ENCODE measurements around the gene ESF1.
A peak's percentile ranks its signal among the peaks of the same experiment; 100 is the strongest.

Gene ESF1, protein sequence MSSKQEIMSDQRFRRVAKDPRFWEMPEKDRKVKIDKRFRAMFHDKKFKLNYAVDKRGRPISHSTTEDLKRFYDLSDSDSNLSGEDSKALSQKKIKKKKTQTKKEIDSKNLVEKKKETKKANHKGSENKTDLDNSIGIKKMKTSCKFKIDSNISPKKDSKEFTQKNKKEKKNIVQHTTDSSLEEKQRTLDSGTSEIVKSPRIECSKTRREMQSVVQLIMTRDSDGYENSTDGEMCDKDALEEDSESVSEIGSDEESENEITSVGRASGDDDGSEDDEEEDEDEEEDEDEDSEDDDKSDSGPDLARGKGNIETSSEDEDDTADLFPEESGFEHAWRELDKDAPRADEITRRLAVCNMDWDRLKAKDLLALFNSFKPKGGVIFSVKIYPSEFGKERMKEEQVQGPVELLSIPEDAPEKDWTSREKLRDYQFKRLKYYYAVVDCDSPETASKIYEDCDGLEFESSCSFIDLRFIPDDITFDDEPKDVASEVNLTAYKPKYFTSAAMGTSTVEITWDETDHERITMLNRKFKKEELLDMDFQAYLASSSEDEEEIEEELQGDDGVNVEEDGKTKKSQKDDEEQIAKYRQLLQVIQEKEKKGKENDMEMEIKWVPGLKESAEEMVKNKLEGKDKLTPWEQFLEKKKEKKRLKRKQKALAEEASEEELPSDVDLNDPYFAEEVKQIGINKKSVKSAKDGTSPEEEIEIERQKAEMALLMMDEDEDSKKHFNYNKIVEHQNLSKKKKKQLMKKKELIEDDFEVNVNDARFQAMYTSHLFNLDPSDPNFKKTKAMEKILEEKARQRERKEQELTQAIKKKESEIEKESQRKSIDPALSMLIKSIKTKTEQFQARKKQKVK

DNA sequence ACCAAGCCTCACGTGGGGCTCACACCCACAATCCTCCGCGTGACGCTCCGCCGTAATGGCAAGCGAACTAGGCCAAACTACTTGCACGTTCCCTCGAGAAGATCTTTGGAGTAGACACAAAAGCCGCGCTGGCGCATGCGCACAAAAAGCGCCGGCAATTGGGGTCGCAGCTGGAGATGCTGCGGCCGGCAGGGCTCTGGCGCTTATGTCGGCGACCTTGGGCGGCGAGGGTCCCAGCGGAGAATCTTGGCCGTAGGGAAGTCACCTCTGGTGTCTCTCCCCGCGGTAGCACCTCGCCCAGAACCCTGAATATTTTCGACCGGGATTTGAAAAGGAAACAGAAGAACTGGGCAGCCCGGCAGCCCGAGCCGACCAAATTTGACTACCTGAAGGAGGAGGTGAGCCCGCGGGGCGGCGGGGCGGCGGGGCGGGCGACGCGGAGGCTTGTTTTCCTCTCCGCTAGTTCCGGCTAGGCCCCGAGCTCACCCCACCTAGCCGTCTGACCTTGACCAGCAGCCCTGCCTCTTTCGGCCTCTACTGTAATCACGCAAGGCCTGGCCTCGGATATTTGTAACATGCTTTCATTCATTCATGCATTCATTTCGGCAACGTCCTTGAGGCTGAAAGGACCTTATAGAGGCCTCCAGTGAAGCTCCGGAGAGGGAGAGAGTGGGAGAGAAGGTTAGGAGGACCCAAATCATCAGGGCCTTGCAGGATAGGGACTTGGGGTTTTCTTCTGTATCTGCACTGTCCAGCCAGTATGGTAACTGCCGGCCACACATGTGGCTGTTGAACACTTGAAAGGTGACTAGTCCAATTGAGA is at the start of gene ESF1, which contains the start of gene NDUFAF5:
ESF1 (minus strand) TSS at position 27 of the 823 bp plus-strand sequence. CDS start 1,779 bp downstream, outside the sequence.
NDUFAF5 (plus strand) TSS at position 136 of the 823 bp plus-strand sequence; CDS start at position 177, 41 bp downstream.
- peak; percentile 81 for DNase-seq (ENCODE audit: low read depth)

DNA sequence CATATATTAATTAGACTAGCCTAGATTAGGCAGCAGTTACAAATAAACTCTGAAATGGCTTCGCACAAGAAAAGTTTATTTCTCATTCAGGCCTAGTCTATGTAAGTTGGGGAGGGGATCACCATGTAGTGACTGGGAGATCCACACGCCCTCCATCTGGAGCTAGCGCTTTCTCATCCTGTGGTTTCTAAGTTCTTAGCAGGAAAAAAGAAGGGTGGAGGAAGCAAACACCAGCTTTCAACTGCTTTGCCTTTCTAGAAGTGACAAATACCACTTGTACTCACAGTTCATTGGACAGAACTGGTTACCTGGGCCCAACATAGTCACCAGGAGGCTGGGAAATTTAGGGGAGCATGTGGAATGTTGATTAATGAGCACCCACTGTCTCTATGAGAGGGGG is 46.8 kb upstream of the ESF1 start:
- DNase-seq (ENCODE audit: low read depth), result no peak

DNA sequence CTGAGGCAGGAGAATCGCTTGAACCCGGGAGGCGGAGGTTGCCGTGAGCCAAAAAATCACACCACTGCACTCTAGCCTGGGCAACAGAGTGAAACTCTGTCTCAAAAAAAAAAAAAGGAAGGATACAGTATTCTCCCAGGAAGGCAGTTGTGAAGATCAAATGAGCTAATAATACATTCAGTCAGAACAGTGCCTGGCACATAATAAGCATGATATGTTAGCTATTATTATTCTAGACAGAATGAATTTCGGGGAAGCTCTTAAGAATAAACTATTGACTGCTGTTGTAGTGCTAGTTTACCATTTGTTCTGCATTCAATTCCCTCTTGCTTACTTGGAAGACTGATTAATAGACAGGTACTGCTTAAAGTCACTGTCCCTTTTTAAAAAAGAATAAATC is 40.7 kb upstream of the ESF1 start:
- no peak for DNase-seq (ENCODE audit: low read depth)

DNA sequence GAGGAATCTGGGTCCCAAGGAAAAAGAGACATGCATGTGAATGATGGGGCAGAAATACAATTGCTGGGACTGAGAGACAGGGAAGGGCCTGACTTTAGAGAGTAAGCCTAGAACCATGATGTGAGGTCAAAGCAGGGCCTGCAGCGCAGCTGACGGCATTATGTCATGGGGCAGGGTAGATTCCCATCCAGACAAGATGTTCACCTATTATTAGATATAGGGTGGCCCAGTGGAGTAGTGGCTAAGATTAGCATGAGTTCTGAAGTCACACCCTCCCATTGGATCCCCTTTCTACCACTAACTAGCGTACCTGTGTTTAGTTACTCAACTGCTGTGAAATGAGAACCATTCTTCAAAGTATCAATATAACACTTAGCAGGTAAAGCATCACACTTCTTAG is 39.7 kb upstream of the ESF1 start:
- no peak for DNase-seq (ENCODE audit: low read depth)

DNA sequence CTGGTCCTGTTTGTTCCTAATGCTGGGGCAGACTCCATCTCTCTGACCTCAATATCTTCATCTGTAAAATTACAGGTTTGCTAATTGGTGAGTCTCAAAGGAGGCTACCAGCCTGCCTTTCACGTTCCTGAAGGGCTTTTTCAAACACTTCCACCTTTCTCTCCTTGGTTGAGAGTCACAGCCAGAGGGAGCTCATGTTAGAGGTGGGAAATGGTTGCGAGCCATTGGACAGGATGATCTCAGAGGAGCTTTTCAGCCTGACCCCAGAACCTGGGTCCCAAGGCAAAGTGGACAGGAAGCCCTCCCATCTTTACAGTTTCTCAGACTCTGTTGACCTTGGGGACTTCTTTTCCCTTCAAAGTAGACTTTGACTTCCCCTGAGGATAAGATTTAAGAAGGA is 37.7 kb upstream of the ESF1 start:
- no peak for DNase-seq (ENCODE audit: low read depth)

DNA sequence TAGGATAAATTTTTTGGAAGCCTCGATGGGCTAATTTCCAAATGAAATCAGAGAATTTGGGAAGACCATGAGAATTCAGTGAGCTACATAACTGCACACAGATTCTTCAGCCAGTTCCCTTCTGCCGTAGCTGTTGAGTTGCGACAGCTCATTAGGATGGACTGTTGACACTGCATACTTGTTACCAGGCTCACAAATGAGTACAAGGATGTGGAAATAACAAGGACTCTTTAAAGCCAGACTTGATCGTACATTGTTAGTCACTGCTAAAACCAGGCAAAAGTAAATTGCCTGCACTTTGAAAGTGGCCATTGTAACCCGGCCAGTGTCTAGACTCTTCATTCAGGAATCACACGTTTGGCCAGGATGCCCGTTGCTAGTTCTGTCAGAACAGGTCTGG is 37.2 kb upstream of the ESF1 start:
- DNase-seq (ENCODE audit: low read depth), result no peak

DNA sequence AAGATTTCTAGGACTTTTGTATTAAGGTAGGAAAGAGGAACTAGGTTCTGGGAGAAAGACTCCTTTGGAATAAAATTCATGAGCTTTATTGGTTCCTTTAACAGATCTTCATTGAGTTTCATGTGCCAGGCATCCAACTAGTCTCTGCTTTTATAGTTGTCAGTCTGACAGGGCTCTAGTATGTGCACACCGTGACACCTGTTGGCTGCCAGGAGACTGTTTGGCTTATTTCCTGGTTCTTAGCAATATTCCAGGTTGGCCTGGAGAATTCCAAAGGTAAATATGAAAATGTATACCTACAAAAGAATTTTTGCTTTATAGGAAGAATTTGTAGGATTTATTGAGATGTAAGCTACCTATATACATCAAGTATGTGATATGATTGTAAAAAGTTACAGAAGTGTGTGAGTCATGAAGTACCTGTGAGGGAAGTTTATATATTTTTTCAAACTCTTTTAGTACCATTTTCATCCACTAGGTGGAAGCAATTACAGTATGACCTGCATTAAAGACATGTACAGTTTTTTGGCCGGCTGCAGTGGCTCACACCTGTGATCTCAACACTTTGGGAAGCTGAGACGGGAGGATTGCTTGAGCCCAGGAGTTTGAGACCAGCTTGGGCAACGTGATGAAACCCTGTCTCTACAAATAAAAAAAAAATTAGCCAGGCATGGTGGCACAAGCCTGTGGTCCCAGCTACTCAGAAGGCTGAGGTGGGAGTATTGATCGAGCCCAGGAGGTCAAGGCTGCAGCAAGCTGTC is 35.3 kb upstream of the ESF1 start:
- DNase-seq (ENCODE audit: low read depth), result no peak

DNA sequence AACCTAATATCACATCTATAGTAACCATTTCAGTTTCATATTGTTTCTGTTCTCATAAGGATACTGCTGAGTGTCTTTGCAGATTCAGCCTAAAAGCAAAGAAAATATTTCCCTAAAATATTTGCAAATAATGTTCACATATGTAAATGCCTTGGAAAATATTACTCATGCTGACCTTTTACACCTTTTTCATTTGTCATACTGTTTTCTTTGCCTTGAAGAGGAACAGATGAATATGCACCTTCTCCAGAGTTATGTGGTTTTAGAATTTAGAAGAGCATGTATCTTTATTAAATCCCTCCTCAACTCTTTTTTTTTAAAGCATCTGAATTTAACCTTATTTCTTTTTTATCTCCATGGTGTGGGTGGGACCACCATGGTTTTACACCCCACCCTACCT is 32.6 kb upstream of the ESF1 start:
- DNase-seq (ENCODE audit: low read depth), result no peak

DNA sequence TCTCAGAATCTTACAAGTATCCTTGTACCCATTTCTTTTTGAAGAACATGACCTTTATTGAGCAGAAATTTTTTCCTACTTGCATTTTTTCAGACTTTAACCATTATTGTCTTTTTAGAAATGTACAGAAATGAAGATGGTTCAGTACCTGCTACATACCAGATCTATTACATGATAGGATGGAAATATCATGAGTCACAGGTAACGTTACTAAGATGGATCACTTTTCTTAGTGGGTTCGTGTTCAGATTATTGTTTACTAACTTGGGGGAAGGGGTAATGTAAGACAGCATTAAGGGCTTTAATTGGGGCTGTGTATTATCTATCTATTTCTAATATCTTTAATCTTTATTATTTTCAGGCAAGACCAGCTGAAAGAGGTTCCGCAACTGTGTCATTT is 32.0 kb upstream of the ESF1 start:
- no peak for DNase-seq (ENCODE audit: low read depth)

DNA sequence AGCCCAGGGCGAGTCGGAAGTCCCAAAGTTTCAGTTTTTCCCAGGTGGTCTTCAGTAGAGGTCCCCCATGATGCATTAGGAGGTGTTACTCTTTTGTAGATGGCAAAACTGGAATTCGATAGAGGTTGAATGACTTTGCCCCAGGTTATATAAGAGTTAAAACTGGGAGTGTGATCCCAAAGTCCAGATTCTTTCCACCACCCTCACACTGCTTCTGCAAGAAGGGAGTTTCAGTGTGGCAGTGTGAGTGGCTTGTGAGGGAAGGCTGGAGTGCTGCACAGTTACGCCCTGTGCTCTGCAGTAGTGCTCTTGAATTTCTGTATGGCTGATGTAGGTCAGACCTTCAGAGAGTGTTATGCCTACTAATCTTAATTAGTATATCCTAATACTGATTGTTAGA is 30.0 kb upstream of the ESF1 start:
- DNase-seq (ENCODE audit: low read depth), result no peak

DNA sequence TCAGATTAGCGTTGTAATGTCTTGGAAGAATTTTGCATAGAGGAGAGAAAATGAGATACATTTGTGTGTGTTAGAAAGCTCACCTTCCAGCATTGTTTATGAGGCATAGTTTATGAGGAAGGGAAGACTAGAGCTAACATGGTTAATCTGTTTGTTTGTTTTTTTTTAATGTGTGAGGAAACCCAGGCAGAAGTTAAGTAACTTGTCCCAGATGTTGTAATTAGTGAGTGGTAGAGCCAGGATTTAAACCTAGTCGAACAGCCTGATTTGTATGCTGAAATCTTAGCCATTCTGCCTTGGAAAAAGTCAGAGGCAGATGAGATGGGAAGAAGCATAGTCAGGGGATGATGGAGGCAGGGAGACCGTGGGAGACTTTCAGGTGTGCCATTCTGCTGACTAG is 29.2 kb upstream of the ESF1 start:
- DNase-seq (ENCODE audit: low read depth), result no peak

DNA sequence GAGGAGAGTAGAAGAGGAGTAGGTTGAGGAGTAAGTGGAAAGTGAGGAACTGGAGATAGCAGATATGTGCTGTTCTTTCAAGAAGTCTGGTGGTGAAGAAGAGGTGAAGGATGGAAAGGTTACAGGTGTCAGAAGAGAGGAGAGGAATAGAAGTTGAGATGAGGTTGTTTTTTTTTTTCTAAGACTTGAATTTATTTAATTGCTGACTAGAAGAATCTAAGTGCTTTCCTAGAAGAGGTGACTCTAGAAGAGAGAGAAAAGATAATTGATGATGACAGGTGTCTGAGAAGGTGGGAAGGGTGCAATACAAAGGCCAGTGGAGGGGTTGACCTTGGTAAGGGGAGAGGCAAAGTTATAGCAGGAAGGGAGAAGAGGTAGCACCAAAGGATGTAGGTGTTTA is 25.7 kb upstream of the ESF1 start:
- no peak for DNase-seq (ENCODE audit: low read depth)

DNA sequence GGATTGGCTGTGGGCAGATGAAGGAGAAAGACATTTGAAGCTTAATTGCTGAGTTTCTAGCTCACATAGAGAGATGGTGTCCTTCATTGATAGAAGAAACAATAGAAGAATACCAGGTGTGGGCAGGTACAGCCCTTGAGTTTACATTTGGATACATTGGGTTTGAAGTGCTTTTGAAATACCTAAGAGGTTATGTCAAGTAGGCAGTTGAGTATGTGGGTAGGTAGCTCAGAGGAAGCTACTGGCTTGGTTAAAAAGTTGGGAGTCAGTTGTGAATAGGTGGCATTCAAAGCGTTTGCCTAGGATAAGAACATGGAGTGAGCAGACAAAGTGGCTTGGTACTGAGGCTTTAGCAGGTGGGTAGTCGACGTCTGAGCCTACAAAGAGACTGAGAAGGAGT is 25.1 kb upstream of the ESF1 start:
- DNase-seq (ENCODE audit: low read depth), result no peak

DNA sequence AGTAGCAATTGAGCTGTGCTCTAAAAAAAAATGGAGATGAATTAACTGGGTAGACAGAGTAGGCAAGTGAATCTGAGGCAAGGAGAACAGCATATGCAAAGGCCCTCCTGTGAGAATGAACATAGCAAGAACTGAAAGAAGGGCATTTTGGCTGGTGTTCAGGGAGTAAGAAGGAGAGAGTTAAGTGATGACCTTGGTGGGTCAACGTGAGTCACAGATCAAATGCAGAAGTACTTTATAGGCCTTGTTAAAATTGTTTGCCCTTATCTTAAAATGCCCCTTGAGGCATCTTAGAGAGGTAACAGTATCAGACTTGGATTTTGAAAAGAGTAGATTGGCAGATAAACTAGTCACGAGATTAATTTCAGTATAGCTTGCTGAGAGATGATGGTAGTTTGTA is 24.7 kb upstream of the ESF1 start:
- no peak for DNase-seq (ENCODE audit: low read depth)

DNA sequence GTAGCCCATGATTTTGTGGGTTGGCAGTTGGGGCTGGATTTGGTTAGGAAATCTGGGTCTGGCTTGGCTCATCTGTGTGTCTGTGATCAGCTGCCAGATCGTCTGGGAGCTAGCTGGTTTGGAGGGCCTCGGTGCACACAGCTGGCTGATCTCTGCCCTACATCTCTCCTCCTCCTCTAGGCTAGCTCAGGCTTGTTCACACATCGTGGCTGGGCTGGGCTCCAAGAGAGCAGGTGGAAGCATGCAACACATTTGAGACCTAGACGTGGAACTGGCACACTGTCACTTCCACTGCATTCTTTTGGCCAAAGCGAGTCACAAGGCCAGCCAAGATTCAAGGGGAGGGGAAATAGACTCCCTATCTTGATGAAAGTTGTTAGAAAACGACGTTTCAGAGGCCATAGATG is 16.0 kb upstream of the ESF1 start:
- DNase-seq (ENCODE audit: low read depth), result no peak

DNA sequence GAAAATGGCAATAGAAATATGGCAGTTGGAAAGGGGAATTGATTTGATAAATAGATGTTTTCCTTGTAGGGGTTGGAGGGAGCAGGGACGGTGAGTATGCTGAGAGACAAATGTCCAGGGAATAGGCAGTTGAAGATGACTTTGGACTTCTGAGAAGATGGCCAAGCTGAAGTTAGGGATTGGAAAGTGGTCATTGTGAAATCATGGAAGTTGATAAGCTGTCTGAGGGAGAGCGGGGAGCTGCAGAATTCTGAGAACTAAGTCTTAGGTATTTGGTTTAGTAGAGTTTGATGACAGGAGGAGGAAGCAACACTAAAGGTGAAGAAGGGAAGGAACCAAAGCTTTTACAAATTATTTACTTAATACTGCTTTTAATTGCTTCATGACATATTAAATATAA is 15.3 kb upstream of the ESF1 start:
- DNase-seq (ENCODE audit: low read depth), result no peak

DNA sequence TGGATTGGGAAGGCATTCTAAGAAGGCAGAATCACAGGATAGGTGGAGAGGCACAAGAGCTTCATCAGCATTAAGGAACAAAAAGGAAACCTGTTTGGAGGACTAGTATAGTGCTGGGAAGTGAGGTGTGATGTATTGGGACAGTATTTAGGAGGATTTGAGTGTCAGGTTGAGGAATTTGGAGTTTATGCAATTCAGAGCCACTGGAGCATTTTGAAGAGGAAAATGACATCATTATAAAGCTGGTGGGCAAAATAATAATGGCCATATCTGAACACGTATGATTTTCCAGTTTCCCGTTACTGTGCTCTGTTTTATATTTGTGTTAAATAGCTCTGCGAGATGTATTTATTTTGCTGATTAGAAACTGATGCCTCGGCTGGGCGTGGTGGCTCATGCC is 14.3 kb upstream of the ESF1 start:
- DNase-seq (ENCODE audit: low read depth), result no peak

DNA sequence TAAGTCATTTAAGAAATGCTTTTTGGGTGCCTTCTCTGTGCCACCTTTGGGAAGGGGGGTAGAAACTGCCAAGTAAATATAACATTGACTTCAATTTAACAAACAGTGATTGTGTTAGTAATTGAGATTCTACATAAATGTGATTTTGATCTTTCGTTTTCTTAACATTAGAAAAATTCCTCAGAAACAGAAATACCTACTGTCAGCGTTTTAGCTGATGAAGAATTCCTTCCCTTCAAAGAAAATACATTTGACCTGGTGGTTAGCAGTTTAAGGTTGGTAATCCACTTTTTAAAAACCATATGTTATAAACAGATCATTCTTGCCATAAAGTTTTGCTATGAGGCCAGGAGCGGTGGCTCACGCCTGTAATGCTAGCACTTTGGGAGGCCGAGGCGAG is 9.9 kb upstream of the ESF1 start:
- no peak for DNase-seq (ENCODE audit: low read depth)

DNA sequence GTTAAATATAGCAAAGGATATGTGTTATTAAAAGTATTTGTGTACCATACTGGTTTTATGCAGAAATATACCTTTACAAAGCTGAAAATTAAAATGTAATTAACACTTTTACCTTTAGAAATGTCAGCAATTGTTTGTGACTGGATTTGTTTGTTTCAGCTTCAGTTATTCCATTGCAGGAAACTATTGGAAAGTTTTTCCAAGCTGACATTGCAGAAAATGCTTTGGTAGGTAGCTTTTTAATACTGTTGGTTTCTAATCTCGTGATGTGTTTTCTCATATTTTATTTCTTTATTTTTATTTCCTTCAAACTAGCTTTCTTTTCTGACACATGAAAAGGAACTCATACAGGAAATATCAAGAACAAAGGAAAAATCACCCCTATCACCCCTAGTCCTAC is 8.3 kb upstream of the ESF1 start:
- DNase-seq (ENCODE audit: low read depth), result no peak

DNA sequence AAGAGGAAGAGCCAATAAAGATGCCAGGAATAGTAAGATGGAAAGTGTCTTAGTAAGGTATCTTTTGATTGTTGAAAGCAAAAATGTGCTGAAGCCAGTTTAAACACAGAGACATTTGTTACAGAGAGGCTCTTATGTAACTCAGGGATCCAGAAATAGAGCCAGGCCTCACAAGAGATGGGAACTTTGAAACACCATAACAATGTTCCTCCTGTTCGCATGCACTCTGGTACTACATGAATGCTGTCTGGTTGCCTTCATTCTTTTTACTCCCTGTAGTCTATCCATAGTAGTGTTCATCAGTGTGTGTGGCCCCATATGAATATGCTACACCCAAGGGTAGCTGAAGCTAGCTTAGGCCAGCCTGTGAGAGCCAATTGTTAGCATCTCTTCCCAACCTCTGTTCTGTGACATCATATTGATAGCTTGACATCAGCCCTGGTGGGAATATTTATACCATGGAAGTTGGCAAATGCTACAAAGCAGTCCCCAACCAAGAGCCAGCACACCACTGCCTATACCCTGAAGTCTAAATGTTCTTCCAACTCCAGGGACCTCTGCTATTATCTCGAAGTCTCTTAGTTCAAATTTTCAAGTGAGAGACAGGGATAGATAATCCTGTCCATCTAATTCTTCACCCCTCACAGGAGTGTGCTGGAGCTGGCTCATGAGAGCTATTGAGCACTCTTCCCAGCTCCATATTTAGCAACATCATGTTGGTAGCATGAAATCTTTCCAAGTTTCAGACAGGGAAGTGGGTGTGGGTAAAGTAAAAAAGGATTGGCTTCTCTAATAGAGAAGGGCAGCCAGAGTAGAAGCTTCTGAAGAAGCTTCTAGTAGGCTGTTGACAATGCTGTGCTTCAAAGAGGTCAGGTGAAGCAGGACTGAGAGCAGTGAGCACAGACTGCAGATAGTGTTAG is 7.1 kb upstream of the ESF1 start:
- no peak for DNase-seq (ENCODE audit: low read depth)

DNA sequence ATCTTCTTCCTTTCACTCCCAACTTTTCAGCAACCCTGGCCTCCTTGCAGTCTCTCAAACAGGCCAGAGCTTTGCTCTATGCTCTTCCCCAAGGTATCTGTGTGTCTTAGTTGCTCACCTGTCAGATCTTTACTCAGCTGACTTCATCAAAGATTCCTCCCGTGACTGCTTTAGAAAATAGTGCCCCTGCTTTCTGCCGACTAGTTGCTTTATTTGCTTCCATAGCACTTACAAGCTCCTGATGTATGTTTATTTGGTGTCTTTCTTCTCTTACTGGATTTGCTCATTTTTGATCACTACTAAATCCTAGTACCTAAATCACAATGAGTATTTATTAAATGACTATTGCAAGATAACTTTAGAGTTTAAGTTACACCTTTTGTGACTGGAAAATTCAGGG is 6.0 kb upstream of the ESF1 start:
- DNase-seq (ENCODE audit: low read depth), result no peak
